A549 (cell line): ENCODE data around the gene UCMA. TPM values are rescaled to one million over a fixed set of nuclear protein-coding genes. Genes with fewer than 3 reads are reported as not detected.
"Not testable (repeated sequence)": the region's sequence is repeated elsewhere in the genome, so short reads cannot be mapped to it uniquely, and the experiment has no call there.

Source experiments
- ATAC-seq, 2 experiments: fragments of 200-7000 bp in 1 of 2; fragments of >200 bp in 1 of 2; cut with Nextera tagmentation in 1 of 2; cut with Tn5 transposase in 1 of 2; 3 replicates each; pipeline versions ENCODE4 v1.8.0 to v1.9.1; 2018 to 2020; ENCODE audit warnings: mild to moderate bottlenecking in 1 of 2, moderate library complexity in 1 of 2
- CTCF ChIA-PET: fragments of 300-600 bp; sonication (Branson Sonifier 250); formaldehyde crosslinking; extraction: SDS; loops from one replicate; lab custom pipeline; 2021; ENCODE audit warnings: antibody characterized with exemption, inconsistent platforms; lab: Yijun Ruan, JAX
- POLR2A ChIA-PET: fragments of 350-600 bp; formaldehyde crosslinking; extraction: SDS; loops from one replicate; lab custom pipeline; 2021; ENCODE audit warnings: antibody characterized with exemption, inconsistent platforms; lab: Yijun Ruan, JAX
- DNase-seq, 2 experiments: peaks; one replicate each; pipeline versions ENCODE4 v3.0.0 to v3.0.0-alpha.2; 2011 to 2016; ENCODE audit warnings: low read depth in 1 of 2, low spot score in 1 of 2
- FAIRE-seq: peaks from 2 replicates; lab custom pipeline; 2011; peaks lifted over from hg19 to GRCh38; lab: Jason Lieb, UNC
- H3K27ac ChIP-seq, 2 experiments: fragments of >200 bp; sonication (Bioruptor Twin); formaldehyde crosslinking; 3 replicates each; pipeline ENCODE4 v1.5.1; 2016 to 2017
- H3K4me1 ChIP-seq: fragments of >200 bp; sonication (Bioruptor Twin); formaldehyde crosslinking; 3 replicates; pipeline ENCODE4 v1.6.1; 2016
- H3K4me2 ChIP-seq: fragments of >200 bp; sonication (Bioruptor Twin); formaldehyde crosslinking; 3 replicates; pipeline ENCODE4 v1.6.1; 2016
- H3K4me3 ChIP-seq: fragments of >200 bp; sonication (Bioruptor Twin); formaldehyde crosslinking; 3 replicates; pipeline ENCODE4 v1.5.1; 2016
- H3K9me3 ChIP-seq: fragments of >200 bp; sonication (Bioruptor Twin); formaldehyde crosslinking; 3 replicates; pipeline ENCODE4 v1.6.1; 2016
- CBX8 ChIP-seq: fragments of 200-600 bp; sonication (generic); IDR thresholded peaks from 2 replicates; pipeline ENCODE4 v1.6.1; 2016
- CHD2 ChIP-seq: fragments of 150-350 bp; IDR thresholded peaks from 2 replicates; pipeline ENCODE4 v1.6.1; 2014; ENCODE audit warnings: low read length; ENCODE audit not compliant: partially characterized antibody
- EHF ChIP-seq: fragments of 250-450 bp; sonication (Bioruptor Pico); IDR thresholded peaks from 2 replicates; pipeline ENCODE4 v1.5.0; 2020; ENCODE audit warnings: mild to moderate bottlenecking
- EHMT2 ChIP-seq: fragments of 200-600 bp; sonication (generic); IDR thresholded peaks from 2 replicates; pipeline ENCODE4 v1.6.1; 2016; ENCODE audit warnings: antibody characterized with exemption, low read depth, mild to moderate bottlenecking, moderate library complexity
- HEYL ChIP-seq: fragments of 250-450 bp; sonication (Bioruptor Pico); IDR thresholded peaks from 2 replicates; pipeline ENCODE4 v1.8.0; 2021; ENCODE audit warnings: mild to moderate bottlenecking, moderate library complexity
- JUNB ChIP-seq: fragments of >200 bp; sonication (Bioruptor Twin); formaldehyde crosslinking; IDR thresholded peaks from 2 replicates; pipeline ENCODE4 v1.6.1; 2016
- MAFK ChIP-seq: fragments of 450-650 bp; IDR thresholded peaks from 2 replicates; pipeline ENCODE4 v1.6.1; 2014; ENCODE audit not compliant: partially characterized antibody
- NFE2L2 ChIP-seq: fragments of 150-350 bp; conservative IDR thresholded peaks from 2 replicates; pipeline ENCODE4 v1.6.1; 2014; ENCODE audit warnings: low read length
- PHF8 ChIP-seq: fragments of 200-600 bp; sonication (generic); IDR thresholded peaks from 2 replicates; pipeline ENCODE4 v1.6.1; 2016; ENCODE audit warnings: low read depth, mild to moderate bottlenecking, antibody characterized with exemption, moderate library complexity, borderline replicate concordance
- POLR2A ChIP-seq: IDR thresholded peaks from 2 replicates; pipeline ENCODE4 v1.6.1; 2012; ENCODE audit warnings: mild to moderate bottlenecking, low read length
- POLR2AphosphoS2 ChIP-seq: conservative IDR thresholded peaks from 2 replicates; pipeline ENCODE4 v1.6.1; 2012; ENCODE audit warnings: low read length, improper control_type of control experiment, inconsistent platforms
- RAD21 ChIP-seq, 2 experiments: fragments of >200 bp in 1 of 2; sonication (Bioruptor Twin) in 1 of 2; formaldehyde crosslinking in 1 of 2; IDR thresholded peaks in 1 of 2; conservative IDR thresholded peaks in 1 of 2; 2 replicates in 1 of 2; 3 replicates in 1 of 2; pipeline ENCODE4 v1.6.1; 2012 to 2018; ENCODE audit warnings: inconsistent platforms in 1 of 2
- RCOR1 ChIP-seq: fragments of 150-350 bp; IDR thresholded peaks from 2 replicates; pipeline ENCODE4 v1.6.1; 2014; ENCODE audit warnings: antibody characterized with exemption, low read length, low read depth
- RNF2 ChIP-seq: fragments of 200-600 bp; sonication (generic); IDR thresholded peaks from 2 replicates; pipeline ENCODE4 v1.6.1; 2016; ENCODE audit warnings: low read depth, mild to moderate bottlenecking, antibody characterized with exemption, moderate library complexity, borderline replicate concordance
- TFCP2L1 ChIP-seq: fragments of 250-450 bp; sonication (Bioruptor Pico); IDR thresholded peaks from 2 replicates; pipeline ENCODE4 v1.5.0; 2021; ENCODE audit warnings: mild to moderate bottlenecking
- ZC3H11A ChIP-seq: fragments of 450-650 bp; IDR thresholded peaks from 2 replicates; pipeline ENCODE4 v1.6.1; 2014; ENCODE audit warnings: antibody characterized with exemption, mild to moderate bottlenecking
- ZNF302 ChIP-seq: fragments of 250-450 bp; sonication (Bioruptor Pico); IDR thresholded peaks from 2 replicates; pipeline ENCODE4 v1.9.0; 2021; ENCODE audit warnings: inconsistent platforms, mild to moderate bottlenecking, moderate library complexity
- WGBS: methylation state at CpG from one replicate; pipeline ENCODE4 v1.1.6; 2017; ENCODE audit errors: missing lambda C conversion rate; 5-methylcytosine and 5-hydroxymethylcytosine counted together
- polyA plus RNA-seq, 4 experiments: library from polyadenylated mRNA; depleted of rRNA in 3 of 4; stranded (reverse); fragments of >200 nt; fragmentation: RNase III in 1 of 4; extraction: RNeasy Plus Mini Kit Qiagen cat#74134 plus additional on column Dnase treatment in 1 of 4; gene quantifications; 2 replicates in 3 of 4; 3 replicates in 1 of 4; pipeline ENCODE4 v1.2.3, GENCODE V29; 2011 to 2017
- TF ChIP-seq, protein P1 (sequence below): fragments of 150-350 bp; IDR thresholded peaks from 2 replicates; pipeline ENCODE4 v1.6.1; 2014; ENCODE audit warnings: low read depth, mild to moderate bottlenecking, low read length
- TF ChIP-seq, protein P2 (sequence below): fragments of 200-600 bp; sonication (generic); IDR thresholded peaks from 2 replicates; pipeline ENCODE4 v1.6.1; 2016; ENCODE audit warnings: antibody characterized with exemption, mild to moderate bottlenecking, moderate library complexity
- TF ChIP-seq, protein P3 (sequence below): IDR thresholded peaks from 2 replicates; pipeline ENCODE4 v1.6.1; 2012; ENCODE audit warnings: low read depth, borderline replicate concordance
- TF ChIP-seq, protein P4 (sequence below): fragments of 250-450 bp; sonication (Bioruptor Pico); IDR thresholded peaks from 2 replicates; pipeline ENCODE4 v1.5.0; 2021; ENCODE audit warnings: mild to moderate bottlenecking, moderate library complexity, borderline replicate concordance
- TF ChIP-seq, protein P5 (sequence below): fragments of >200 bp; sonication (Bioruptor Twin); formaldehyde crosslinking; IDR thresholded peaks from 2 replicates; pipeline ENCODE4 v1.6.1; 2016

The UCMA gene
- polyA plus RNA-seq, 2 of the 4 experiments (the other 2 are of a cell fraction): not detected

DNA sequence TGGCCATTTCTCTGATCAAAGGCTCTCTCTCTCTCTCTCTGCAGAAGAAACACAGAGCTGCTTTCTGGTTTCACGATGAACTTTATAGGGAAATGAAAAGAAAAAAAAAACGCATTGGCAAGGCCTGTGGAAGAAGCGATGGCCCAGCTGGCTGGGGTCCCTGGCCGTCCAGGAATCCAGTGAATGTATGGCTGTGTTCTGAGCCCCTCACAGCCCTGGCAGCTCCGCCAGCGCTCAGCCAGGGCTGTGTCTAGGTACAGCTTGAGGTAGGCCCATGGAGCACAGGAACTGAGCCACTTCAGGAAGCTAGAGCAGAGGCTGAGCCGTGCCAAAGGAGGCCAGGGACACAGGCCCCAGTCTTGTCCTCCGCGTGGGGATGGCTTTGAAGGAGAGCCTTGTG lies 13.1 kb upstream of the UCMA start (continued):
- TF ChIP-seq, protein P1, sequence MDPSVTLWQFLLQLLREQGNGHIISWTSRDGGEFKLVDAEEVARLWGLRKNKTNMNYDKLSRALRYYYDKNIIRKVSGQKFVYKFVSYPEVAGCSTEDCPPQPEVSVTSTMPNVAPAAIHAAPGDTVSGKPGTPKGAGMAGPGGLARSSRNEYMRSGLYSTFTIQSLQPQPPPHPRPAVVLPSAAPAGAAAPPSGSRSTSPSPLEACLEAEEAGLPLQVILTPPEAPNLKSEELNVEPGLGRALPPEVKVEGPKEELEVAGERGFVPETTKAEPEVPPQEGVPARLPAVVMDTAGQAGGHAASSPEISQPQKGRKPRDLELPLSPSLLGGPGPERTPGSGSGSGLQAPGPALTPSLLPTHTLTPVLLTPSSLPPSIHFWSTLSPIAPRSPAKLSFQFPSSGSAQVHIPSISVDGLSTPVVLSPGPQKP: no peak
- TF ChIP-seq RCOR1 (no peak), RNF2 (no peak), CBX8 (no peak), JUNB (no peak), HEYL (CRISPR knock-in tag) (no peak), EHMT2 (no peak), POLR2A (no peak)

DNA sequence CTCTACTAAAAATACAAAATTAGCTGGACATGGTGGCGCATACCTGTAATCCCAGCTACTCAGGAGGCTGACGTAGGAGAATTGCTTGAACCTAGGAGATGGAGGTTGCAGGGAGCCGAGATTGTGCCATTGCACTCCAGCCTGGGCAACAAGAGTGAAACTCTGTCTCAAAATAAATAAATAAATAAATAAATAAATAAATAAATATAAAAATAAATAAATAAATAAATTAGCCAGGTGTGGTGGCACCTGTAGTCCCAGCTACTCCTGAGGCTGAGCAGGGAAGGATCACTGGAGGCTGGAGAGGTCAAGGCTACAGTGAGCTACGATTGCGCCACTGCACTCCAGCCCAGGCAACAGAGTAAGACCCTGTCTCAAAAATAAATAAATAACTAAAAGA lies 8.1 kb upstream of the UCMA start:
- CTCF ChIA-PET: interaction anchor here (1.5 kb wide), 1 partner anchor 81 kb away, joined by 4 read pairs; the partner anchor contains the start of gene MCM10
- FAIRE-seq, H3K9me3 ChIP-seq, DNase-seq, POLR2A ChIA-PET, H3K4me3 ChIP-seq, H3K4me1 ChIP-seq, H3K4me2 ChIP-seq, ATAC-seq: not testable (repeated sequence)
- WGBS: 89% methylated on average over 5 of the region's 5 CpGs
- peak; percentile 47 for TF ChIP-seq ZC3H11A
- TF ChIP-seq, all 56 proteins: peak for 1; not testable (repeated sequence) for 55
- not testable (repeated sequence) for H3K27ac ChIP-seq

DNA sequence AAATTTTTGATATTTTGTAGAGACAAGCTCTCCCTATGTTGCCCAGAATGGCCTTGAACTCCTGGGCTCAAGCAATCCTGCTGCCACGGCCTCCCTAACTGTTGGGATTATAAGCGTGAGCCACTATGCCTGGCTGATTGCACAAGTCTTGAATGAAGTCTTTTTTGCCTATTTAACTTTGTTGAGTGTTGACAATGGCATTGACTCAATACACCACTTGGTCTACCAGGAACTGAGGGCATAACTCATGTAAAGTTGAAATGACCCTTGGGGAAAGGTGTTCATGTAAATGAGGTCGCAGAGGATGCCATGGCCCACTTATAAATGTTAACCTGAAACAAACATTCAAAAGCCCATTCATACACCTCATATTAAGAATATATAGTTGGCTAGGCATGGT lies 7.4 kb upstream of the UCMA start:
- H3K27ac ChIP-seq: no peak overlapping the region
- ChIA-PET CTCF (interaction anchor here (1.5 kb wide), 1 partner anchor 80 kb away, joined by 4 read pairs; the partner anchor contains the start of gene MCM10), POLR2A (no interaction called here)
- no peaks in the 10 kb centered on the region for H3K9me3 ChIP-seq
- TF ChIP-seq POLR2AphosphoS2: no peak
- TF ChIP-seq ZNF302 (CRISPR knock-in tag): no peak
- TF ChIP-seq CHD2: no peak
- no peak for TF ChIP-seq POLR2A
- TF ChIP-seq HEYL (CRISPR knock-in tag): no peak
- TF ChIP-seq PHF8: no peak
- TF ChIP-seq, protein P2, sequence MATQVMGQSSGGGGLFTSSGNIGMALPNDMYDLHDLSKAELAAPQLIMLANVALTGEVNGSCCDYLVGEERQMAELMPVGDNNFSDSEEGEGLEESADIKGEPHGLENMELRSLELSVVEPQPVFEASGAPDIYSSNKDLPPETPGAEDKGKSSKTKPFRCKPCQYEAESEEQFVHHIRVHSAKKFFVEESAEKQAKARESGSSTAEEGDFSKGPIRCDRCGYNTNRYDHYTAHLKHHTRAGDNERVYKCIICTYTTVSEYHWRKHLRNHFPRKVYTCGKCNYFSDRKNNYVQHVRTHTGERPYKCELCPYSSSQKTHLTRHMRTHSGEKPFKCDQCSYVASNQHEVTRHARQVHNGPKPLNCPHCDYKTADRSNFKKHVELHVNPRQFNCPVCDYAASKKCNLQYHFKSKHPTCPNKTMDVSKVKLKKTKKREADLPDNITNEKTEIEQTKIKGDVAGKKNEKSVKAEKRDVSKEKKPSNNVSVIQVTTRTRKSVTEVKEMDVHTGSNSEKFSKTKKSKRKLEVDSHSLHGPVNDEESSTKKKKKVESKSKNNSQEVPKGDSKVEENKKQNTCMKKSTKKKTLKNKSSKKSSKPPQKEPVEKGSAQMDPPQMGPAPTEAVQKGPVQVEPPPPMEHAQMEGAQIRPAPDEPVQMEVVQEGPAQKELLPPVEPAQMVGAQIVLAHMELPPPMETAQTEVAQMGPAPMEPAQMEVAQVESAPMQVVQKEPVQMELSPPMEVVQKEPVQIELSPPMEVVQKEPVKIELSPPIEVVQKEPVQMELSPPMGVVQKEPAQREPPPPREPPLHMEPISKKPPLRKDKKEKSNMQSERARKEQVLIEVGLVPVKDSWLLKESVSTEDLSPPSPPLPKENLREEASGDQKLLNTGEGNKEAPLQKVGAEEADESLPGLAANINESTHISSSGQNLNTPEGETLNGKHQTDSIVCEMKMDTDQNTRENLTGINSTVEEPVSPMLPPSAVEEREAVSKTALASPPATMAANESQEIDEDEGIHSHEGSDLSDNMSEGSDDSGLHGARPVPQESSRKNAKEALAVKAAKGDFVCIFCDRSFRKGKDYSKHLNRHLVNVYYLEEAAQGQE: no peak
- TF ChIP-seq, protein P3, sequence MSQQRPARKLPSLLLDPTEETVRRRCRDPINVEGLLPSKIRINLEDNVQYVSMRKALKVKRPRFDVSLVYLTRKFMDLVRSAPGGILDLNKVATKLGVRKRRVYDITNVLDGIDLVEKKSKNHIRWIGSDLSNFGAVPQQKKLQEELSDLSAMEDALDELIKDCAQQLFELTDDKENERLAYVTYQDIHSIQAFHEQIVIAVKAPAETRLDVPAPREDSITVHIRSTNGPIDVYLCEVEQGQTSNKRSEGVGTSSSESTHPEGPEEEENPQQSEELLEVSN: no peak
- ATAC-seq (no peak), DNase-seq (no peak), FAIRE-seq (no peak)
- no peak overlapping the region for H3K4me2 ChIP-seq
- WGBS: 51% methylated on average over 3 of the region's 3 CpGs
- no peak overlapping the region for H3K4me3 ChIP-seq
- H3K4me1 ChIP-seq: no peaks in the 10 kb centered on the region

DNA sequence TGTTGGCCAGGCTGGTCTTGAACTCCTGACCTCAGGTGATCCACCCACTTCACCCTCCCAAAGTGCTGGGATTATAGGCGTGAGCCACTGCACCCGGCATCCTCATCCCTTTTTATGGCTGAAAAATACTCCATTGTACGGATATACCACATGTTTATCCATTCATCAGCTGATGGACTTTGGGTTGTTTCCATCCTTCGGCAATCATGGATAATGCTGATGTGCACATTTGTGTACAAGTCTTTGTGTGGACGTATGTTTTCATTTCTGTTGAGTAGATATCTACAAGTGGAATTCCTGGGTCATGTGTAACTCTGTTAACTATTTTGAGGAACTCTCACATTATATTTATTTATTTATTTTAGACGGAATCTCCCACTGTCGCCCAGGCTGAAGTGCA lies 5.7 kb upstream of the UCMA start:
- WGBS: 81% methylated on average over 7 of the region's 7 CpGs
- TF ChIP-seq NFE2L2 (no peak), MAFK (peak; percentile 34), EHF (no peak), TFCP2L1 (CRISPR knock-in tag) (no peak), RAD21 (conservative IDR thresholded peaks at IDR 0.05 in 1 of 2, IDR thresholded peaks at IDR 0.05 in 1 of 2) (no peak)
- TF ChIP-seq, protein P4, sequence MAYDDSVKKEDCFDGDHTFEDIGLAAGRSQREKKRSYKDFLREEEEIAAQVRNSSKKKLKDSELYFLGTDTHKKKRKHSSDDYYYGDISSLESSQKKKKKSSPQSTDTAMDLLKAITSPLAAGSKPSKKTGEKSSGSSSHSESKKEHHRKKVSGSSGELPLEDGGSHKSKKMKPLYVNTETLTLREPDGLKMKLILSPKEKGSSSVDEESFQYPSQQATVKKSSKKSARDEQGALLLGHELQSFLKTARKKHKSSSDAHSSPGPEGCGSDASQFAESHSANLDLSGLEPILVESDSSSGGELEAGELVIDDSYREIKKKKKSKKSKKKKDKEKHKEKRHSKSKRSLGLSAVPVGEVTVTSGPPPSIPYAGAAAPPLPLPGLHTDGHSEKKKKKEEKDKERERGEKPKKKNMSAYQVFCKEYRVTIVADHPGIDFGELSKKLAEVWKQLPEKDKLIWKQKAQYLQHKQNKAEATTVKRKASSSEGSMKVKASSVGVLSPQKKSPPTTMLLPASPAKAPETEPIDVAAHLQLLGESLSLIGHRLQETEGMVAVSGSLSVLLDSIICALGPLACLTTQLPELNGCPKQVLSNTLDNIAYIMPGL (CRISPR knock-in tag): no peak
- TF ChIP-seq, protein P5, sequence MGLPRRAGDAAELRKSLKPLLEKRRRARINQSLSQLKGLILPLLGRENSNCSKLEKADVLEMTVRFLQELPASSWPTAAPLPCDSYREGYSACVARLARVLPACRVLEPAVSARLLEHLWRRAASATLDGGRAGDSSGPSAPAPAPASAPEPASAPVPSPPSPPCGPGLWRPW: no peak

More for the DNA sequence above, 5.7 kb upstream of the UCMA start:
- no peaks in the 10 kb centered on the region for H3K4me1 ChIP-seq
- ATAC-seq: no peak
- FAIRE-seq: no peak
- H3K4me3 ChIP-seq: no peak overlapping the region
- no peak overlapping the region for H3K4me2 ChIP-seq
- no peak for DNase-seq
- H3K27ac ChIP-seq: no peak overlapping the region
- ChIA-PET POLR2A (no interaction called here), CTCF (interaction anchor here (1.6 kb wide), 1 partner anchor 11 kb away, joined by 4 read pairs; no protein-coding TSS in a partner anchor)
- H3K9me3 ChIP-seq: no peaks in the 10 kb centered on the region
